ENCODE measurements around the gene RBM4B. TPM values are rescaled to one million over a fixed set of nuclear protein-coding genes. Genes with fewer than 3 reads are reported as not detected.

RBM4B gene
- total RNA-seq, 1 experiment from 2014 or later: 14.1 TPM

DNA sequence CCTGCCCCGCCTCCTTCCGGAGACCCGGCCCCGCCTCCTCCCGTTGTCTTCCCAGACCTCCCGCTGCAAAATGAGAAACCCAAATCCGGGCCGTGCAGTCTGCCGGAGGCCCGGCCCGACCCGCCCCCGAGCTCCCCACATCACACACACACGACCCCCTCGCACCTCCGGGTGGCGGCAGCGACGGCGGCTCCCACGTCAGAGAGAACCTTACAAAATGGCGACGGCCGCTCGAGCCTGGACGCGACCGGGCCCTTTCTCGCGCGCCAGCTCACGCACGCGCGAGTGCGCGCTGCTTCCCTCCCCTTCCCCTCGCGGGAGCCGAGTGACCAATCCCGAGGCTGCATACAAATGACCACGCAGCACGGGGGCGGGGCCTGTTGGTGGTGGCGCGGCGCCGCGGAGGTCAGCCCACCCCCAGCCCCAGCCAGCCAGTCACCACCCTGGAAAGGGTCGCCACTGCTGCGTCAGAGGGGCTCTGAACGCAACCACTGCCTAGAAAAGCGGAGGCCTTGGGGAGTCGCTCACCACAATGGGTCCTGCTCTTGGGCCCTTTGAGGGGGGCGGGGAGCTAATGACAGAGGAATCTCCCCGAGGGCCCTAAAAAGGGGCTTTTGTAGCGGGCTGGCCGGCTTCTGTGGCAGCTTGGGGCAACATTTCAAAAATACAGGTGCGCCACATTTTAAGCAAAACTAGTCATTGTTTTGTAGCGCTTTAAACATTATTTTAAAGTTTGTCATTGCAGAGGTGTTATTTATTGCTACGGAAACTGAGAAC, at the start of gene RBM4B (continued):
- TF ChIP-seq, protein P1, sequence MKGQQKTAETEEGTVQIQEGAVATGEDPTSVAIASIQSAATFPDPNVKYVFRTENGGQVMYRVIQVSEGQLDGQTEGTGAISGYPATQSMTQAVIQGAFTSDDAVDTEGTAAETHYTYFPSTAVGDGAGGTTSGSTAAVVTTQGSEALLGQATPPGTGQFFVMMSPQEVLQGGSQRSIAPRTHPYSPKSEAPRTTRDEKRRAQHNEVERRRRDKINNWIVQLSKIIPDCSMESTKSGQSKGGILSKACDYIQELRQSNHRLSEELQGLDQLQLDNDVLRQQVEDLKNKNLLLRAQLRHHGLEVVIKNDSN (CRISPR knock-in tag; IDR thresholded peaks at IDR 0.05): peak; percentile 63; the same call in 1 of the 2 replicates
- TF ChIP-seq, protein P2, sequence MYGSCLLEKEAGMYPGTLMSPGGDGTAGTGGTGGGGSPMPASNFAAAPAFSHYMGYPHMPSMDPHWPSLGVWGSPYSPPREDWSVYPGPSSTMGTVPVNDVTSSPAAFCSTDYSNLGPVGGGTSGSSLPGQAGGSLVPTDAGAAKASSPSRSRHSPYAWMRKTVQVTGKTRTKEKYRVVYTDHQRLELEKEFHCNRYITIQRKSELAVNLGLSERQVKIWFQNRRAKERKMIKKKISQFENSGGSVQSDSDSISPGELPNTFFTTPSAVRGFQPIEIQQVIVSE (CRISPR knock-in tag; IDR thresholded peaks at IDR 0.05; ENCODE audit: borderline replicate concordance): no peak
- TF ChIP-seq FOXP4 (CRISPR knock-in tag; IDR thresholded peaks at IDR 0.05) (no peak), ETV6 (CRISPR knock-in tag; IDR thresholded peaks at IDR 0.05) (no peak), ELF4 (CRISPR knock-in tag; IDR thresholded peaks at IDR 0.05; ENCODE audit: low read depth) (no peak), PREB (CRISPR knock-in tag; IDR thresholded peaks at IDR 0.05; ENCODE audit: borderline replicate concordance) (peak; percentile 45; the same call in 1 of the 2 replicates), USF2 (CRISPR knock-in tag; IDR thresholded peaks at IDR 0.05) (peak; percentile 58; the same call in 1 of the 2 replicates), SP1 (CRISPR knock-in tag; conservative IDR thresholded peaks at IDR 0.05) (peak; percentile 95), CREB1 (CRISPR knock-in tag; IDR thresholded peaks at IDR 0.05) (0 out of 2 replicates have a peak, but pooled peaks have one; percentile 17), ATF1 (CRISPR knock-in tag; IDR thresholded peaks at IDR 0.05) (no peak), ATF6 (CRISPR knock-in tag; IDR thresholded peaks at IDR 0.05) (no peak), ZNF281 (CRISPR knock-in tag; IDR thresholded peaks at IDR 0.05) (peak; percentile 79; the same call in 1 of the 2 replicates), KAT7 (CRISPR knock-in tag; IDR thresholded peaks at IDR 0.05; ENCODE audit: borderline replicate concordance) (no peak), ZNF232 (CRISPR knock-in tag; IDR thresholded peaks at IDR 0.05) (no peak), MYBL2 (CRISPR knock-in tag; IDR thresholded peaks at IDR 0.05) (no peak; the same call in 1 of the 2 replicates), ZNF263 (CRISPR knock-in tag; IDR thresholded peaks at IDR 0.05; ENCODE audit: low read depth) (no peak), NR2C2 (CRISPR knock-in tag; IDR thresholded peaks at IDR 0.05) (no peak), NFE2L1 (CRISPR knock-in tag; IDR thresholded peaks at IDR 0.05) (no peak; the same call in 1 of the 2 replicates), ZNF671 (CRISPR knock-in tag; IDR thresholded peaks at IDR 0.05) (no peak), SMAD4 (CRISPR knock-in tag; IDR thresholded peaks at IDR 0.05) (no peak), GRHL2 (CRISPR knock-in tag; IDR thresholded peaks at IDR 0.05; ENCODE audit: insufficient replicate concordance, severe bottlenecking) (no peak)
- TF ChIP-seq, protein P3, sequence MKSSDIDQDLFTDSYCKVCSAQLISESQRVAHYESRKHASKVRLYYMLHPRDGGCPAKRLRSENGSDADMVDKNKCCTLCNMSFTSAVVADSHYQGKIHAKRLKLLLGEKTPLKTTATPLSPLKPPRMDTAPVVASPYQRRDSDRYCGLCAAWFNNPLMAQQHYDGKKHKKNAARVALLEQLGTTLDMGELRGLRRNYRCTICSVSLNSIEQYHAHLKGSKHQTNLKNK (CRISPR knock-in tag; IDR thresholded peaks at IDR 0.05): no peak
- TF ChIP-seq, protein P4, sequence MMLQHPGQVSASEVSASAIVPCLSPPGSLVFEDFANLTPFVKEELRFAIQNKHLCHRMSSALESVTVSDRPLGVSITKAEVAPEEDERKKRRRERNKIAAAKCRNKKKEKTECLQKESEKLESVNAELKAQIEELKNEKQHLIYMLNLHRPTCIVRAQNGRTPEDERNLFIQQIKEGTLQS (CRISPR knock-in tag; conservative IDR thresholded peaks at IDR 0.05): no peak
- TF ChIP-seq, protein P5, sequence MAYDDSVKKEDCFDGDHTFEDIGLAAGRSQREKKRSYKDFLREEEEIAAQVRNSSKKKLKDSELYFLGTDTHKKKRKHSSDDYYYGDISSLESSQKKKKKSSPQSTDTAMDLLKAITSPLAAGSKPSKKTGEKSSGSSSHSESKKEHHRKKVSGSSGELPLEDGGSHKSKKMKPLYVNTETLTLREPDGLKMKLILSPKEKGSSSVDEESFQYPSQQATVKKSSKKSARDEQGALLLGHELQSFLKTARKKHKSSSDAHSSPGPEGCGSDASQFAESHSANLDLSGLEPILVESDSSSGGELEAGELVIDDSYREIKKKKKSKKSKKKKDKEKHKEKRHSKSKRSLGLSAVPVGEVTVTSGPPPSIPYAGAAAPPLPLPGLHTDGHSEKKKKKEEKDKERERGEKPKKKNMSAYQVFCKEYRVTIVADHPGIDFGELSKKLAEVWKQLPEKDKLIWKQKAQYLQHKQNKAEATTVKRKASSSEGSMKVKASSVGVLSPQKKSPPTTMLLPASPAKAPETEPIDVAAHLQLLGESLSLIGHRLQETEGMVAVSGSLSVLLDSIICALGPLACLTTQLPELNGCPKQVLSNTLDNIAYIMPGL (CRISPR knock-in tag; IDR thresholded peaks at IDR 0.05): 0 out of 2 replicates have a peak, but pooled peaks have one; percentile 42

Measured in WTC11 (cell line).